ENCODE data around the gene GPAT3.

DNA sequence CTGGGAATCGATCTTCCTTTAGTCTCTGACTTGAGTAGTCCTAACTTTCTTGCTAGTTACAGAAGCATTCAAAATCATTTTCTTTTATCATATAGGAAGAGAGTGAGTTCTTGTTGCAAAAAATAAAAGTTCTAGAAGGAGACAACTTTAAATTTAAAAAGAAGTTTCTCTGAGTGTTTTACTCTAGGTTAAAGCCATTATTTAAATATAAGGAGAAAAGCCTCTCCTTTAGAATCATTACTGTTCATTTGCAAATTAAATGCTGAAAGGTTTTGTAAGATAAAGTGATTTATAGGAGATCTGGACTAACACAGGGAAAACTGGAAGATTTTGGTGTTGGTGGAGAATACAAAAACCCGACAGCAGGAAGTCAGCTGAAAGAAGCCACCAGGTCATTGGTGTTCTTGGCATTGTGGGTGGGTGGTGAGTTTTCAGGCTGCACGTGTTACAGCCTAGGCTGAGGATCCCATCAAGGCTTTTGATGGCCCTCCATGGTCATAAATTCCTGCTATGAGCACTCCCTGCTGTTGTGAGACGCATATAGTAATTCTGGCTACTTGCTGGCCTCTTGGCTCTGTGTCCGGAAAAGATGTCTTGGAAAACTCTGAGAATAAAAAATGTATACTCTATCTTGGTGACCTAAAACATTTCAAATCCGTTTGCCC lies 81.6 kb downstream of the GPAT3 start:
- TF ChIP-seq, protein P1, sequence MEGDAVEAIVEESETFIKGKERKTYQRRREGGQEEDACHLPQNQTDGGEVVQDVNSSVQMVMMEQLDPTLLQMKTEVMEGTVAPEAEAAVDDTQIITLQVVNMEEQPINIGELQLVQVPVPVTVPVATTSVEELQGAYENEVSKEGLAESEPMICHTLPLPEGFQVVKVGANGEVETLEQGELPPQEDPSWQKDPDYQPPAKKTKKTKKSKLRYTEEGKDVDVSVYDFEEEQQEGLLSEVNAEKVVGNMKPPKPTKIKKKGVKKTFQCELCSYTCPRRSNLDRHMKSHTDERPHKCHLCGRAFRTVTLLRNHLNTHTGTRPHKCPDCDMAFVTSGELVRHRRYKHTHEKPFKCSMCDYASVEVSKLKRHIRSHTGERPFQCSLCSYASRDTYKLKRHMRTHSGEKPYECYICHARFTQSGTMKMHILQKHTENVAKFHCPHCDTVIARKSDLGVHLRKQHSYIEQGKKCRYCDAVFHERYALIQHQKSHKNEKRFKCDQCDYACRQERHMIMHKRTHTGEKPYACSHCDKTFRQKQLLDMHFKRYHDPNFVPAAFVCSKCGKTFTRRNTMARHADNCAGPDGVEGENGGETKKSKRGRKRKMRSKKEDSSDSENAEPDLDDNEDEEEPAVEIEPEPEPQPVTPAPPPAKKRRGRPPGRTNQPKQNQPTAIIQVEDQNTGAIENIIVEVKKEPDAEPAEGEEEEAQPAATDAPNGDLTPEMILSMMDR (conservative IDR thresholded peaks at IDR 0.05; ENCODE audit: low read depth in 2 of 2) = no peak
- TF ChIP-seq EZH2 (IDR thresholded peaks at IDR 0.05; ENCODE audit: low read depth, unreplicated experiment) (no peak), POLR2AphosphoS5 (IDR thresholded peaks at IDR 0.05; ENCODE audit: low read depth) (no peak), EZH2phosphoT487 (IDR thresholded peaks at IDR 0.05; ENCODE audit: unreplicated experiment) (no peak), JUNB (IDR thresholded peaks at IDR 0.05; ENCODE audit: unreplicated experiment) (no peak), CREB1 (CRISPR knock-in tag; IDR thresholded peaks at IDR 0.05; ENCODE audit: low read depth) (no peak), ZNF114 (CRISPR knock-in tag; IDR thresholded peaks at IDR 0.05) (no peak)
- TF ChIP-seq, protein P2, sequence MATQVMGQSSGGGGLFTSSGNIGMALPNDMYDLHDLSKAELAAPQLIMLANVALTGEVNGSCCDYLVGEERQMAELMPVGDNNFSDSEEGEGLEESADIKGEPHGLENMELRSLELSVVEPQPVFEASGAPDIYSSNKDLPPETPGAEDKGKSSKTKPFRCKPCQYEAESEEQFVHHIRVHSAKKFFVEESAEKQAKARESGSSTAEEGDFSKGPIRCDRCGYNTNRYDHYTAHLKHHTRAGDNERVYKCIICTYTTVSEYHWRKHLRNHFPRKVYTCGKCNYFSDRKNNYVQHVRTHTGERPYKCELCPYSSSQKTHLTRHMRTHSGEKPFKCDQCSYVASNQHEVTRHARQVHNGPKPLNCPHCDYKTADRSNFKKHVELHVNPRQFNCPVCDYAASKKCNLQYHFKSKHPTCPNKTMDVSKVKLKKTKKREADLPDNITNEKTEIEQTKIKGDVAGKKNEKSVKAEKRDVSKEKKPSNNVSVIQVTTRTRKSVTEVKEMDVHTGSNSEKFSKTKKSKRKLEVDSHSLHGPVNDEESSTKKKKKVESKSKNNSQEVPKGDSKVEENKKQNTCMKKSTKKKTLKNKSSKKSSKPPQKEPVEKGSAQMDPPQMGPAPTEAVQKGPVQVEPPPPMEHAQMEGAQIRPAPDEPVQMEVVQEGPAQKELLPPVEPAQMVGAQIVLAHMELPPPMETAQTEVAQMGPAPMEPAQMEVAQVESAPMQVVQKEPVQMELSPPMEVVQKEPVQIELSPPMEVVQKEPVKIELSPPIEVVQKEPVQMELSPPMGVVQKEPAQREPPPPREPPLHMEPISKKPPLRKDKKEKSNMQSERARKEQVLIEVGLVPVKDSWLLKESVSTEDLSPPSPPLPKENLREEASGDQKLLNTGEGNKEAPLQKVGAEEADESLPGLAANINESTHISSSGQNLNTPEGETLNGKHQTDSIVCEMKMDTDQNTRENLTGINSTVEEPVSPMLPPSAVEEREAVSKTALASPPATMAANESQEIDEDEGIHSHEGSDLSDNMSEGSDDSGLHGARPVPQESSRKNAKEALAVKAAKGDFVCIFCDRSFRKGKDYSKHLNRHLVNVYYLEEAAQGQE (IDR thresholded peaks at IDR 0.05; ENCODE audit: unreplicated experiment) = no peak

Data from GM23338 (cell line).